Neural progenitor cell (in vitro differentiated cells): Measurements from ENCODE around the gene RMI2. TPM values are rescaled to one million over a fixed set of nuclear protein-coding genes. Genes with fewer than 3 reads are reported as not detected.

Source experiments
- DNase-seq: peaks from one replicate; pipeline ENCODE4 v3.0.0-alpha.2; 2016; ENCODE audit warnings: low spot score
- H2AFZ ChIP-seq: fragments of 200-600 bp; sonication (generic); replicated peaks from 2 replicates; pipeline ENCODE4 v1.6.1; 2016; ENCODE audit warnings: antibody characterized with exemption
- H3F3A ChIP-seq: fragments of 200-600 bp; sonication (generic); 2 replicates; pipeline ENCODE4 v1.6.1; 2016; ENCODE audit warnings: antibody characterized with exemption, low read depth
- H3K27ac ChIP-seq: fragments of 200-600 bp; sonication (generic); 2 replicates; pipeline ENCODE4 v1.5.1; 2016; ENCODE audit warnings: mild to moderate bottlenecking
- H3K27me3 ChIP-seq: fragments of 200-600 bp; sonication (generic); 2 replicates; pipeline ENCODE4 v1.6.1; 2016; ENCODE audit warnings: mild to moderate bottlenecking, moderate library complexity
- H3K36me3 ChIP-seq: fragments of 200-600 bp; sonication (generic); 2 replicates; pipeline ENCODE4 v1.5.1; 2016
- H3K4me1 ChIP-seq: fragments of 200-600 bp; sonication (generic); 2 replicates; pipeline ENCODE4 v1.6.1; 2016; ENCODE audit warnings: mixed run types
- H3K4me2 ChIP-seq: fragments of 200-600 bp; sonication (generic); 2 replicates; pipeline ENCODE4 v1.6.1; 2016
- H3K4me3 ChIP-seq: fragments of 200-600 bp; sonication (generic); 2 replicates; pipeline ENCODE4 v1.5.1; 2016
- H3K79me2 ChIP-seq: fragments of 200-600 bp; sonication (generic); 2 replicates; pipeline ENCODE4 v1.6.1; 2016; ENCODE audit warnings: low read depth
- H3K9ac ChIP-seq: fragments of 200-600 bp; sonication (generic); 2 replicates; pipeline ENCODE4 v1.6.1; 2016
- H3K9me3 ChIP-seq: fragments of 200-600 bp; sonication (generic); 2 replicates; pipeline ENCODE4 v1.5.1; 2016; ENCODE audit warnings: low read depth
- H4K20me1 ChIP-seq: fragments of 200-600 bp; sonication (generic); 2 replicates; pipeline ENCODE4 v1.6.1; 2016; ENCODE audit warnings: low read depth
- H3K27ac Mint-ChIP-seq: 3 replicates; pipeline ENCODE4 v1.8.0; 2021; ENCODE audit warnings: mixed read lengths
- H3K27me3 Mint-ChIP-seq: 2 replicates; pipeline ENCODE4 v1.8.0; 2022; ENCODE audit warnings: low read depth, mild to moderate bottlenecking, inconsistent platforms, moderate library complexity, mixed read lengths; ENCODE audit not compliant: insufficient read depth
- H3K36me3 Mint-ChIP-seq: 3 replicates; pipeline ENCODE4 v1.8.0; 2021; ENCODE audit warnings: mixed read lengths
- H3K4me1 Mint-ChIP-seq: 3 replicates; pipeline ENCODE4 v1.8.0; 2021; ENCODE audit warnings: mixed read lengths
- H3K4me3 Mint-ChIP-seq: 3 replicates; pipeline ENCODE4 v1.8.0; 2021; ENCODE audit warnings: mild to moderate bottlenecking, moderate library complexity, mixed read lengths
- H3K9me3 Mint-ChIP-seq: 3 replicates; pipeline ENCODE4 v1.8.0; 2020; ENCODE audit warnings: mixed read lengths
- CTCF ChIP-seq: fragments of 200-600 bp; sonication (generic); IDR thresholded peaks from 2 replicates; pipeline ENCODE4 v1.5.1; 2017; ENCODE audit warnings: antibody characterized with exemption, mild to moderate bottlenecking
- EZH2 ChIP-seq: fragments of 200-600 bp; sonication (generic); IDR thresholded peaks from 2 replicates; pipeline ENCODE4 v1.6.1; 2017; ENCODE audit warnings: antibody characterized with exemption, mild to moderate bottlenecking, moderate library complexity
- EZH2phosphoT487 ChIP-seq: fragments of 200-600 bp; sonication (generic); IDR thresholded peaks from 2 replicates; pipeline ENCODE4 v1.6.1; 2017; ENCODE audit warnings: antibody characterized with exemption
- total RNA-seq: library from RNA; depleted of rRNA; stranded (reverse); fragments of >200 nt; gene quantifications from 2 replicates; pipeline ENCODE4 v1.2.3, GENCODE V29; 2015; ENCODE audit warnings: low replicate concordance

The RMI2 gene
- total RNA-seq, 1 donor from 2014 or later: 68.6 TPM

- peaks cover 44% of the 10 kb centered on the region for H4K20me1 ChIP-seq
- peaks cover 71% of the 10 kb centered on the region for H3K79me2 ChIP-seq
- Mint-ChIP-seq H3K4me3 (no peak overlapping the region), H3K27ac (no peak overlapping the region), H3K9me3 (no peaks in the 10 kb centered on the region), H3K27me3 (peaks cover 3% of the 10 kb centered on the region), H3K36me3 (peaks cover 30% of the 10 kb centered on the region), H3K4me1 (peaks cover 40% of the 10 kb centered on the region)
- no peaks in the 10 kb centered on the region for H3K9me3 ChIP-seq
- no peaks in the 10 kb centered on the region for H3K27me3 ChIP-seq
- no peak overlapping the region for H3K27ac ChIP-seq
- TF ChIP-seq EZH2phosphoT487 (no peak), EZH2 (no peak), CTCF (no peak)
- no peak overlapping the region for H2AFZ ChIP-seq
- H3K4me3 ChIP-seq: no peak overlapping the region
- H3K9ac ChIP-seq: no peak overlapping the region
- peaks cover 5% of the 10 kb centered on the region for H3K36me3 ChIP-seq
- H3K4me1 ChIP-seq: peaks cover 18% of the 10 kb centered on the region
- no peak overlapping the region for H3K4me2 ChIP-seq
- DNase-seq: no peak
- no peaks in the 10 kb centered on the region for H3F3A ChIP-seq
Measured at GRCh38 chr16:11349599-11350276, 4.5 kb downstream of the RMI2 start.

- Histone ChIP-seq H3K4me1 (peaks cover 15% of the 10 kb centered on the region), H3F3A (no peaks in the 10 kb centered on the region), H3K9ac (no peak overlapping the region), H3K27ac (no peak overlapping the region), H3K4me2 (no peak overlapping the region), H3K79me2 (peaks cover 68% of the 10 kb centered on the region), H3K27me3 (no peaks in the 10 kb centered on the region), H3K36me3 (peaks cover 5% of the 10 kb centered on the region), H3K9me3 (no peaks in the 10 kb centered on the region), H4K20me1 (peaks cover 52% of the 10 kb centered on the region), H2AFZ (no peak overlapping the region), H3K4me3 (no peak overlapping the region)
- H3K9me3 Mint-ChIP-seq: no peaks in the 10 kb centered on the region
- H3K36me3 Mint-ChIP-seq: peaks cover 32% of the 10 kb centered on the region
- H3K27ac Mint-ChIP-seq: no peak overlapping the region
- no peak overlapping the region for H3K4me3 Mint-ChIP-seq
- DNase-seq: no peak
- no peak for TF ChIP-seq EZH2phosphoT487
- no peak for TF ChIP-seq CTCF
- no peak for TF ChIP-seq EZH2
- peaks cover 36% of the 10 kb centered on the region for H3K4me1 Mint-ChIP-seq
- H3K27me3 Mint-ChIP-seq: no peaks in the 10 kb centered on the region
Measured at GRCh38 chr16:11350519-11350918, 5.3 kb downstream of the RMI2 start.

DNA sequence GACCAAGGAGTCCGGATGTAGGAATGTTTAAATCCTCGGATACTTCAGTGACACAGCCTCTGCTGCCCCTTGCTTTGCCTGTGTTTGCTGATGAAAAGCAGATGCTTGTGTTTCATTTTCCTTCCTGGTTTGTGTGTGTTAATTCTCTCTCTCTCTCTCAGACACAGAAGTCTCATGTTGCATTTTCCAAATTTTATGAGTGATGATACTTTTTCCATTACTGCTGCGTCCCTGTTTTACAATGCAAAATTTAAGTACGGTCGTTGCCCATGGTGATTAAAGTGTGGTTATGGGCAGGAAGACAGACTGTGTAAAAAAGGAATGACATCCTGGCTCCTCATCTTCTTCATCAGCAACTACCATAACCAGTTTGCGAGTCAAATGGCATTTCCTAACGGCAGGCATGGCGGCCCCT lies 5.7 kb downstream of the RMI2 start:
- H3K27ac ChIP-seq: no peak overlapping the region
- peaks cover 5% of the 10 kb centered on the region for H3K36me3 ChIP-seq
- H3F3A ChIP-seq: no peaks in the 10 kb centered on the region
- H3K4me1 ChIP-seq: peaks cover 14% of the 10 kb centered on the region
- H2AFZ ChIP-seq: no peak overlapping the region
- H3K27ac Mint-ChIP-seq: peak overlapping the region; percentile 14
- H3K79me2 ChIP-seq: peaks cover 64% of the 10 kb centered on the region
- H3K4me3 Mint-ChIP-seq: no peak overlapping the region
- H3K4me3 ChIP-seq: no peak overlapping the region
- H3K27me3 ChIP-seq: no peaks in the 10 kb centered on the region
- H3K9me3 Mint-ChIP-seq: no peaks in the 10 kb centered on the region
- no peak overlapping the region for H3K9ac ChIP-seq
- no peak overlapping the region for H3K4me2 ChIP-seq
- TF ChIP-seq EZH2phosphoT487: no peak
- no peak for TF ChIP-seq CTCF
- TF ChIP-seq EZH2: no peak
- no peak for DNase-seq
- H3K27me3 Mint-ChIP-seq: no peaks in the 10 kb centered on the region
- H3K9me3 ChIP-seq: no peaks in the 10 kb centered on the region
- peaks cover 32% of the 10 kb centered on the region for H3K36me3 Mint-ChIP-seq
- peaks cover 52% of the 10 kb centered on the region for H4K20me1 ChIP-seq
- peaks cover 35% of the 10 kb centered on the region for H3K4me1 Mint-ChIP-seq
